Measurements from ENCODE around the gene XYLB.

XYLB gene

GRCh38 chr3:38327335-38328009, 19.1 kb upstream of the XYLB start:
- no peak overlapping the region for H3K4me3 ChIP-seq (ENCODE audit: low read depth in 1 of 2, low read length in 2 of 2)
- H3K27ac ChIP-seq (ENCODE audit: low read length): no peak overlapping the region
- no peaks in the 10 kb centered on the region for H3K27me3 ChIP-seq (ENCODE audit: low read depth, low read length)
- H3K4me1 ChIP-seq (ENCODE audit: control insufficient read depth in 1 of 2, insufficient read depth in 2 of 2, low read length in 2 of 2): no peaks in the 10 kb centered on the region
- H3K9me3 ChIP-seq (ENCODE audit: control insufficient read depth in 1 of 2, low read length in 2 of 2): peaks cover 0 to 4% of the 10 kb centered on the region in 2 donors
- H3K36me3 ChIP-seq (ENCODE audit: control insufficient read depth in 1 of 2, insufficient read depth in 2 of 2, low read length in 2 of 2): no peaks in the 10 kb centered on the region

- no peak overlapping the region for H3K4me3 ChIP-seq (ENCODE audit: low read depth in 1 of 2, low read length in 2 of 2)
- H3K36me3 ChIP-seq (ENCODE audit: control insufficient read depth in 1 of 2, insufficient read depth in 2 of 2, low read length in 2 of 2): no peaks in the 10 kb centered on the region
- no peaks in the 10 kb centered on the region for H3K4me1 ChIP-seq (ENCODE audit: control insufficient read depth in 1 of 2, insufficient read depth in 2 of 2, low read length in 2 of 2)
- no peaks in the 10 kb centered on the region for H3K27me3 ChIP-seq (ENCODE audit: low read depth, low read length)
- H3K27ac ChIP-seq (ENCODE audit: low read length): no peak overlapping the region
- H3K9me3 ChIP-seq (ENCODE audit: control insufficient read depth in 1 of 2, low read length in 2 of 2): peaks cover 0 to 4% of the 10 kb centered on the region in 2 donors
These were observed 15.1 kb upstream of the XYLB start for GRCh38 chr3:38331257-38332022.

- H3K36me3 ChIP-seq (ENCODE audit: control insufficient read depth in 1 of 2, insufficient read depth in 2 of 2, low read length in 2 of 2): no peaks in the 10 kb centered on the region
- H3K9me3 ChIP-seq (ENCODE audit: control insufficient read depth in 1 of 2, low read length in 2 of 2): peaks cover 0 to 4% of the 10 kb centered on the region in 2 donors
- H3K4me1 ChIP-seq (ENCODE audit: control insufficient read depth in 1 of 2, insufficient read depth in 2 of 2, low read length in 2 of 2): no peaks in the 10 kb centered on the region
- H3K27me3 ChIP-seq (ENCODE audit: low read depth, low read length): no peaks in the 10 kb centered on the region
- no peak overlapping the region for H3K4me3 ChIP-seq (ENCODE audit: low read depth in 1 of 2, low read length in 2 of 2)
- no peak overlapping the region for H3K27ac ChIP-seq (ENCODE audit: low read length)
These were observed 14.4 kb upstream of the XYLB start for GRCh38 chr3:38332201-38332600.

- Histone ChIP-seq H3K4me1 (ENCODE audit: control insufficient read depth in 1 of 2, insufficient read depth in 2 of 2, low read length in 2 of 2) (no peaks in the 10 kb centered on the region), H3K4me3 (ENCODE audit: low read depth in 1 of 2, low read length in 2 of 2) (no peak overlapping the region), H3K36me3 (ENCODE audit: control insufficient read depth in 1 of 2, insufficient read depth in 2 of 2, low read length in 2 of 2) (no peaks in the 10 kb centered on the region), H3K27ac (ENCODE audit: low read length) (no peak overlapping the region), H3K27me3 (ENCODE audit: low read depth, low read length) (no peaks in the 10 kb centered on the region), H3K9me3 (ENCODE audit: control insufficient read depth in 1 of 2, low read length in 2 of 2) (no peaks in the 10 kb centered on the region)
These were observed 12.2 kb upstream of the XYLB start for GRCh38 chr3:38334142-38335055.

GRCh38 chr3:38335263-38335662, 11.3 kb upstream of the XYLB start:
- H3K9me3 ChIP-seq (ENCODE audit: control insufficient read depth in 1 of 2, low read length in 2 of 2): no peaks in the 10 kb centered on the region
- H3K36me3 ChIP-seq (ENCODE audit: control insufficient read depth in 1 of 2, insufficient read depth in 2 of 2, low read length in 2 of 2): no peaks in the 10 kb centered on the region
- H3K27ac ChIP-seq (ENCODE audit: low read length): no peak overlapping the region
- no peaks in the 10 kb centered on the region for H3K4me1 ChIP-seq (ENCODE audit: control insufficient read depth in 1 of 2, insufficient read depth in 2 of 2, low read length in 2 of 2)
- H3K4me3 ChIP-seq (ENCODE audit: low read depth in 1 of 2, low read length in 2 of 2): no peak overlapping the region
- H3K27me3 ChIP-seq (ENCODE audit: low read depth, low read length): no peaks in the 10 kb centered on the region

GRCh38 chr3:38337703-38338102, 8.9 kb upstream of the XYLB start:
- no peaks in the 10 kb centered on the region for H3K9me3 ChIP-seq (ENCODE audit: control insufficient read depth in 1 of 2, low read length in 2 of 2)
- no peaks in the 10 kb centered on the region for H3K36me3 ChIP-seq (ENCODE audit: control insufficient read depth in 1 of 2, insufficient read depth in 2 of 2, low read length in 2 of 2)
- H3K4me3 ChIP-seq (ENCODE audit: low read depth in 1 of 2, low read length in 2 of 2): no peak overlapping the region
- no peak overlapping the region for H3K27ac ChIP-seq (ENCODE audit: low read length)
- no peaks in the 10 kb centered on the region for H3K27me3 ChIP-seq (ENCODE audit: low read depth, low read length)
- no peaks in the 10 kb centered on the region for H3K4me1 ChIP-seq (ENCODE audit: control insufficient read depth in 1 of 2, insufficient read depth in 2 of 2, low read length in 2 of 2)

GRCh38 chr3:38343797-38344594, 2.6 kb upstream of the XYLB start:
- H3K4me1 ChIP-seq (ENCODE audit: control insufficient read depth in 1 of 2, insufficient read depth in 2 of 2, low read length in 2 of 2): peaks cover 0 to 3% of the 10 kb centered on the region in 2 donors
- H3K9me3 ChIP-seq (ENCODE audit: control insufficient read depth in 1 of 2, low read length in 2 of 2): no peaks in the 10 kb centered on the region
- no peak overlapping the region for H3K4me3 ChIP-seq (ENCODE audit: low read depth in 1 of 2, low read length in 2 of 2)
- H3K27me3 ChIP-seq (ENCODE audit: low read depth, low read length): no peaks in the 10 kb centered on the region
- H3K27ac ChIP-seq (ENCODE audit: low read length): no peak overlapping the region
- no peaks in the 10 kb centered on the region for H3K36me3 ChIP-seq (ENCODE audit: control insufficient read depth in 1 of 2, insufficient read depth in 2 of 2, low read length in 2 of 2)

GRCh38 chr3:38345879-38346586, 552 bp upstream of the XYLB start:
- H3K9me3 ChIP-seq (ENCODE audit: control insufficient read depth in 1 of 2, low read length in 2 of 2): no peaks in the 10 kb centered on the region
- H3K27me3 ChIP-seq (ENCODE audit: low read depth, low read length): no peaks in the 10 kb centered on the region
- H3K4me1 ChIP-seq (ENCODE audit: control insufficient read depth in 1 of 2, insufficient read depth in 2 of 2, low read length in 2 of 2): peaks cover 0 to 3% of the 10 kb centered on the region in 2 donors
- no peaks in the 10 kb centered on the region for H3K36me3 ChIP-seq (ENCODE audit: control insufficient read depth in 1 of 2, insufficient read depth in 2 of 2, low read length in 2 of 2)
- H3K27ac ChIP-seq (ENCODE audit: low read length): no peak overlapping the region
- peak overlapping the region in 1 of 2 donors; percentile 94 for H3K4me3 ChIP-seq (ENCODE audit: low read depth in 1 of 2, low read length in 2 of 2)

- no peaks in the 10 kb centered on the region for H3K9me3 ChIP-seq (ENCODE audit: control insufficient read depth in 1 of 2, low read length in 2 of 2)
- peaks cover 0 to 3% of the 10 kb centered on the region in 2 donors for H3K4me1 ChIP-seq (ENCODE audit: control insufficient read depth in 1 of 2, insufficient read depth in 2 of 2, low read length in 2 of 2)
- no peaks in the 10 kb centered on the region for H3K27me3 ChIP-seq (ENCODE audit: low read depth, low read length)
- H3K4me3 ChIP-seq (ENCODE audit: low read depth in 1 of 2, low read length in 2 of 2): peak overlapping the region; percentile 66 to 94
- no peaks in the 10 kb centered on the region for H3K36me3 ChIP-seq (ENCODE audit: control insufficient read depth in 1 of 2, insufficient read depth in 2 of 2, low read length in 2 of 2)
- H3K27ac ChIP-seq (ENCODE audit: low read length): no peak overlapping the region
These were observed 1.0 kb downstream of the XYLB start for GRCh38 chr3:38347421-38348200.

GRCh38 chr3:38348903-38349302, 2.3 kb downstream of the XYLB start:
- Histone ChIP-seq H3K27ac (ENCODE audit: low read length) (no peak overlapping the region), H3K36me3 (ENCODE audit: control insufficient read depth in 1 of 2, insufficient read depth in 2 of 2, low read length in 2 of 2) (no peaks in the 10 kb centered on the region), H3K27me3 (ENCODE audit: low read depth, low read length) (no peaks in the 10 kb centered on the region), H3K4me3 (ENCODE audit: low read depth in 1 of 2, low read length in 2 of 2) (no peak overlapping the region), H3K9me3 (ENCODE audit: control insufficient read depth in 1 of 2, low read length in 2 of 2) (no peaks in the 10 kb centered on the region), H3K4me1 (ENCODE audit: control insufficient read depth in 1 of 2, insufficient read depth in 2 of 2, low read length in 2 of 2) (peaks cover 0 to 3% of the 10 kb centered on the region in 2 donors)

Data from muscle layer of duodenum (tissue), 2 donors.